IgD-negative memory B cell (primary cell): ENCODE measurements around the gene EFCAB5. TPM values are rescaled to one million over a fixed set of nuclear protein-coding genes. Genes with fewer than 3 reads are reported as not detected.
"Not testable (repeated sequence)": the region's sequence is repeated elsewhere in the genome, so short reads cannot be mapped to it uniquely, and the experiment has no call there.

Experiments
- H3K27ac Mint-ChIP-seq, 3 donors: one replicate each; pipeline ENCODE4 v1.8.0; 2020 to 2022; ENCODE audit warnings: mild to moderate bottlenecking in 3 of 3, mixed read lengths in 3 of 3, moderate library complexity in 1 of 3
- H3K27me3 Mint-ChIP-seq: one replicate; pipeline ENCODE4 v1.8.0; 2021; ENCODE audit warnings: mixed read lengths
- H3K36me3 Mint-ChIP-seq: one replicate; pipeline ENCODE4 v1.8.0; 2020; ENCODE audit warnings: mild to moderate bottlenecking, mixed read lengths
- H3K4me1 Mint-ChIP-seq, 3 donors: one replicate each; pipeline ENCODE4 v1.8.0; 2020 to 2022; ENCODE audit warnings: mixed read lengths in 3 of 3, mild to moderate bottlenecking in 1 of 3
- H3K4me3 Mint-ChIP-seq, 4 donors: one replicate each; pipeline ENCODE4 v1.8.0; 2020 to 2022; ENCODE audit warnings: mild to moderate bottlenecking in 4 of 4, mixed read lengths in 4 of 4, moderate library complexity in 3 of 4
- H3K9me3 Mint-ChIP-seq, 3 donors: one replicate each; pipeline ENCODE4 v1.8.0; 2020 to 2021; ENCODE audit warnings: mixed read lengths in 3 of 3, mild to moderate bottlenecking in 1 of 3
- polyA plus RNA-seq: library from polyadenylated mRNA; unstranded; fragments of 300-500 nt; fragmentation: Illumina TruSeq; gene quantifications from one replicate; pipeline ENCODE4 v1.2.3, GENCODE V29; 2021

The EFCAB5 gene
- polyA plus RNA-seq, result not detected

- Mint-ChIP-seq H3K9me3 (no peaks in the 10 kb centered on the region), H3K4me3 (no peak within 1 kb of the TSS), H3K4me1 (peaks cover 0 to 2% (median 0%) of the 10 kb centered on the region in 3 donors), H3K36me3 (no peaks in the 10 kb centered on the region), H3K27ac (peak within 1 kb of the TSS in 1 of 3 donors; percentile 63), H3K27me3 (no peaks in the 10 kb centered on the region)
Measured at GRCh38 chr17:29941334-29941733, at the start of gene EFCAB5. Gene EFCAB5 (plus strand): TSS chr17:29941634. CDS start chr17:29941797, 163 bp downstream.

- no peak overlapping the region for H3K27ac Mint-ChIP-seq
- peaks cover 2 to 16% (median 7%) of the 10 kb centered on the region in 3 donors for H3K9me3 Mint-ChIP-seq
- H3K4me1 Mint-ChIP-seq, result peaks cover 14 to 25% (median 21%) of the 10 kb centered on the region in 3 donors
- H3K36me3 Mint-ChIP-seq, result peaks cover 17% of the 10 kb centered on the region
- no peak overlapping the region for H3K4me3 Mint-ChIP-seq
- no peaks in the 10 kb centered on the region for H3K27me3 Mint-ChIP-seq
Measured at GRCh38 chr17:29892201-29892600, 49.2 kb upstream of the EFCAB5 start.

- Mint-ChIP-seq H3K4me1 (peaks cover 13 to 21% (median 13%) of the 10 kb centered on the region in 3 donors), H3K36me3 (peaks cover 14% of the 10 kb centered on the region)
- not testable (repeated sequence) for H3K27me3 Mint-ChIP-seq, H3K27ac Mint-ChIP-seq, H3K4me3 Mint-ChIP-seq, H3K9me3 Mint-ChIP-seq
Measured at GRCh38 chr17:29897136-29897535, 44.3 kb upstream of the EFCAB5 start.

- no peaks in the 10 kb centered on the region for H3K27me3 Mint-ChIP-seq
Measured at GRCh38 chr17:29903471-29903870, 38.0 kb upstream of the EFCAB5 start.

GRCh38 chr17:29905086-29905878 lies 36.2 kb upstream of the EFCAB5 start:
- no peak overlapping the region for H3K4me3 Mint-ChIP-seq
- peak overlapping the region in 1 of 3 donors; percentile 68 for H3K27ac Mint-ChIP-seq
- peaks cover 23 to 30% (median 23%) of the 10 kb centered on the region in 3 donors for H3K4me1 Mint-ChIP-seq

More at GRCh38 chr17:29903471-29903870, 38.0 kb upstream of the EFCAB5 start:
- Mint-ChIP-seq H3K4me1 (peaks cover 19 to 27% (median 23%) of the 10 kb centered on the region in 3 donors), H3K36me3 (peaks cover 6% of the 10 kb centered on the region), H3K4me3 (no peak overlapping the region), H3K9me3 (peaks cover 1 to 8% (median 3%) of the 10 kb centered on the region in 3 donors), H3K27ac (no peak overlapping the region)

GRCh38 chr17:29905879-29906167 lies 35.6 kb upstream of the EFCAB5 start:
- no peak overlapping the region for H3K4me3 Mint-ChIP-seq
- peaks cover 7% of the 10 kb centered on the region for H3K36me3 Mint-ChIP-seq
- H3K4me1 Mint-ChIP-seq, result peaks cover 23 to 30% (median 24%) of the 10 kb centered on the region in 3 donors
- peaks cover 1 to 8% (median 3%) of the 10 kb centered on the region in 3 donors for H3K9me3 Mint-ChIP-seq
- H3K27ac Mint-ChIP-seq, result no peak overlapping the region
- H3K27me3 Mint-ChIP-seq, result no peaks in the 10 kb centered on the region

More at GRCh38 chr17:29905086-29905878, 36.2 kb upstream of the EFCAB5 start:
- Mint-ChIP-seq H3K36me3 (peaks cover 6% of the 10 kb centered on the region), H3K27me3 (no peaks in the 10 kb centered on the region), H3K9me3 (peaks cover 1 to 8% (median 3%) of the 10 kb centered on the region in 3 donors)

- Mint-ChIP-seq H3K36me3 (peaks cover 4% of the 10 kb centered on the region), H3K27me3 (no peaks in the 10 kb centered on the region), H3K9me3 (peaks cover 1 to 8% (median 3%) of the 10 kb centered on the region in 3 donors), H3K27ac (no peak overlapping the region), H3K4me3 (no peak overlapping the region), H3K4me1 (peaks cover 17 to 35% (median 26%) of the 10 kb centered on the region in 3 donors)
Measured at GRCh38 chr17:29906969-29907368, 34.5 kb upstream of the EFCAB5 start.

GRCh38 chr17:29909236-29910003 lies 32.0 kb upstream of the EFCAB5 start:
- H3K27ac Mint-ChIP-seq, result peak overlapping the region in 1 of 3 donors; percentile 31
- H3K4me1 Mint-ChIP-seq, result peaks cover 8 to 24% (median 21%) of the 10 kb centered on the region in 3 donors
- H3K36me3 Mint-ChIP-seq, result peaks cover 6% of the 10 kb centered on the region
- H3K27me3 Mint-ChIP-seq, result no peaks in the 10 kb centered on the region
- no peak overlapping the region for H3K4me3 Mint-ChIP-seq
- peaks cover 1 to 8% (median 3%) of the 10 kb centered on the region in 3 donors for H3K9me3 Mint-ChIP-seq

- H3K27ac Mint-ChIP-seq, result no peak overlapping the region
- H3K27me3 Mint-ChIP-seq, result no peaks in the 10 kb centered on the region
Measured at GRCh38 chr17:29911641-29912177, 29.7 kb upstream of the EFCAB5 start.

GRCh38 chr17:29914819-29915537 lies 26.5 kb upstream of the EFCAB5 start:
- peak overlapping the region in 1 of 3 donors; percentile 56 for H3K27ac Mint-ChIP-seq
- peaks cover 7% of the 10 kb centered on the region for H3K36me3 Mint-ChIP-seq
- no peaks in the 10 kb centered on the region for H3K9me3 Mint-ChIP-seq
- H3K4me3 Mint-ChIP-seq, result no peak overlapping the region
- peaks cover 16 to 35% (median 34%) of the 10 kb centered on the region in 3 donors for H3K4me1 Mint-ChIP-seq
- H3K27me3 Mint-ChIP-seq, result no peaks in the 10 kb centered on the region

More at GRCh38 chr17:29911641-29912177, 29.7 kb upstream of the EFCAB5 start:
- Mint-ChIP-seq H3K4me3 (no peak overlapping the region), H3K9me3 (peaks cover 0 to 4% (median 3%) of the 10 kb centered on the region in 3 donors), H3K4me1 (peaks cover 2 to 22% (median 21%) of the 10 kb centered on the region in 3 donors), H3K36me3 (peaks cover 4% of the 10 kb centered on the region)

- Mint-ChIP-seq H3K36me3 (peaks cover 5% of the 10 kb centered on the region), H3K9me3 (no peaks in the 10 kb centered on the region), H3K27ac (no peak overlapping the region), H3K27me3 (no peaks in the 10 kb centered on the region), H3K4me3 (no peak overlapping the region), H3K4me1 (peaks cover 20 to 33% (median 30%) of the 10 kb centered on the region in 3 donors)
Measured at GRCh38 chr17:29918016-29918415, 23.4 kb upstream of the EFCAB5 start.

GRCh38 chr17:29918922-29919856 lies 22.2 kb upstream of the EFCAB5 start:
- no peaks in the 10 kb centered on the region for H3K27me3 Mint-ChIP-seq
- peaks cover 20 to 33% (median 30%) of the 10 kb centered on the region in 3 donors for H3K4me1 Mint-ChIP-seq
- H3K36me3 Mint-ChIP-seq, result peaks cover 3% of the 10 kb centered on the region
- no peaks in the 10 kb centered on the region for H3K9me3 Mint-ChIP-seq
- peak overlapping the region in 1 of 3 donors; percentile 86 for H3K27ac Mint-ChIP-seq
- peak overlapping the region in 1 of 4 donors; percentile 81 for H3K4me3 Mint-ChIP-seq

GRCh38 chr17:29924786-29925185 lies 16.6 kb upstream of the EFCAB5 start:
- peaks cover 2% of the 10 kb centered on the region for H3K36me3 Mint-ChIP-seq
- no peak overlapping the region for H3K27ac Mint-ChIP-seq
- no peaks in the 10 kb centered on the region for H3K27me3 Mint-ChIP-seq
- peaks cover 13 to 31% (median 26%) of the 10 kb centered on the region in 3 donors for H3K4me1 Mint-ChIP-seq
- no peaks in the 10 kb centered on the region for H3K9me3 Mint-ChIP-seq
- H3K4me3 Mint-ChIP-seq, result no peak overlapping the region
